Lower leg skin (tissue), 4 donors: Measurements from ENCODE around the gene EXD1. TPM values are rescaled to one million over a fixed set of nuclear protein-coding genes. Genes with fewer than 3 reads are reported as not detected.

Experiments
- DNase-seq, 2 donors: peaks; one replicate each; pipeline ENCODE4 v3.0.0-alpha.2; 2019; ENCODE audit warnings: low spot score in 2 of 2
- H3K4me3 ChIP-seq: fragments of 200-600 bp; sonication (generic); 2 replicates; pipeline ENCODE4 v1.5.1; 2017; ENCODE audit warnings: mild to moderate bottlenecking, low read depth; ENCODE audit not compliant: poor library complexity, severe bottlenecking
- CTCF ChIP-seq, 3 donors: fragments of 450-650 bp; IDR thresholded peaks; one replicate each; pipeline ENCODE4 v1.5.1; 2016; ENCODE audit warnings: antibody characterized with exemption in 3 of 3, mild to moderate bottlenecking in 3 of 3, moderate library complexity in 2 of 3
- POLR2A ChIP-seq, 2 donors: fragments of 450-650 bp; IDR thresholded peaks; one replicate each; pipeline ENCODE4 v1.6.1; 2016 to 2017; ENCODE audit warnings: antibody characterized with exemption in 2 of 2, mild to moderate bottlenecking in 1 of 2, moderate library complexity in 1 of 2
- WGBS, 2 donors: methylation state at CpG; one replicate each; pipeline ENCODE4 v1.1.5; 2018; 5-methylcytosine and 5-hydroxymethylcytosine counted together
- intact Hi-C: fragments of 100-400 bp; cut with DNase I; formaldehyde crosslinking; loops from one replicate; pipeline ENCODE4 v1.15.0; 2023; ENCODE audit warnings: low total_unique reads
- total RNA-seq, 4 donors: library from RNA; depleted of rRNA; stranded (reverse); fragments of >200 nt; gene quantifications; one replicate each; pipeline ENCODE4 v1.1.0, GENCODE V29; 2016

EXD1 gene
- total RNA-seq, 4 donors from 2014 or later = not detected

GRCh38 chr15:41218851-41219250, 11.7 kb downstream of the EXD1 start:
- TF ChIP-seq CTCF (IDR thresholded peaks at IDR 0.05) (no peak), POLR2A (IDR thresholded peaks at IDR 0.05) (no peak)
- intact Hi-C loops = no loop called here
- WGBS, 2 donors = 8 to 20% methylated on average over 1 of the region's 1 CpG
- no peak overlapping the region for H3K4me3 ChIP-seq
- no peak for DNase-seq

- intact Hi-C loops = no loop called here
- no peak overlapping the region for H3K4me3 ChIP-seq
- no peak for DNase-seq
- WGBS, 2 donors = 61 to 80% methylated on average over 2 of the region's 2 CpGs
- TF ChIP-seq POLR2A (IDR thresholded peaks at IDR 0.05) (no peak), CTCF (IDR thresholded peaks at IDR 0.05) (no peak)
Measured at GRCh38 chr15:41215708-41216107, 14.8 kb downstream of the EXD1 start.

GRCh38 chr15:41207687-41208448, 22.7 kb downstream of the EXD1 start:
- TF ChIP-seq POLR2A (IDR thresholded peaks at IDR 0.05) = no peak
- no peak for TF ChIP-seq CTCF (IDR thresholded peaks at IDR 0.05)
- intact Hi-C loops = no loop called here
- no peak for DNase-seq
- 55 to 59% methylated on average over 5 of the region's 5 CpGs for WGBS, 2 donors
- no peak overlapping the region for H3K4me3 ChIP-seq

- H3K4me3 ChIP-seq = no peak overlapping the region
- 77 to 81% methylated on average over 3 of the region's 3 CpGs for WGBS, 2 donors
- TF ChIP-seq CTCF (IDR thresholded peaks at IDR 0.05) (no peak), POLR2A (IDR thresholded peaks at IDR 0.05) (no peak)
- no peak for DNase-seq
- intact Hi-C loops = no loop called here
Measured at GRCh38 chr15:41205315-41205714, 25.2 kb downstream of the EXD1 start.

- DNase-seq = no peak
- no peak overlapping the region for H3K4me3 ChIP-seq
- no peak for TF ChIP-seq POLR2A (IDR thresholded peaks at IDR 0.05)
- TF ChIP-seq CTCF (IDR thresholded peaks at IDR 0.05) = no peak
- intact Hi-C loops = no loop called here
- 87 to 88% methylated on average over 7 of the region's 7 CpGs for WGBS, 2 donors
Measured at GRCh38 chr15:41203395-41203794, 27.2 kb downstream of the EXD1 start.

GRCh38 chr15:41199470-41199869, 31.1 kb downstream of the EXD1 start:
- no peak for DNase-seq
- H3K4me3 ChIP-seq = no peak overlapping the region
- TF ChIP-seq POLR2A (IDR thresholded peaks at IDR 0.05) (no peak), CTCF (IDR thresholded peaks at IDR 0.05) (no peak)
- intact Hi-C loops = no loop called here
